Heart left ventricle (tissue), 16 donors: ENCODE measurements around the gene ASB17. TPM values are rescaled to one million over a fixed set of nuclear protein-coding genes. Genes with fewer than 3 reads are reported as not detected.
"Not testable (repeated sequence)": the region's sequence is repeated elsewhere in the genome, so short reads cannot be mapped to it uniquely, and the experiment has no call there.

Source experiments
- ATAC-seq, 4 donors: fragments of 200-7000 bp; cut with Tn5 transposase; one replicate each; pipeline ENCODE4 v1.9.1; 2020 to 2022; ENCODE audit warnings: moderate library complexity in 4 of 4, mild to moderate bottlenecking in 3 of 4, moderate number of reproducible peaks in 1 of 4
- DNase-seq, 5 donors: peaks; one replicate each; pipeline ENCODE4 v3.0.0-alpha.2; 2020
- H3K27ac ChIP-seq, 12 donors: fragments of 200-600 bp; sonication (generic) in 4 of 12; one replicate each; pipeline versions ENCODE4 v1.5.0 to v1.8.0; 2016 to 2022; ENCODE audit warnings: mild to moderate bottlenecking in 2 of 12
- H3K27me3 ChIP-seq, 9 donors: fragments of 200-600 bp; sonication (generic) in 2 of 9; one replicate each; pipeline versions ENCODE4 v1.5.1 to v1.8.0; 2016 to 2022; ENCODE audit warnings: mild to moderate bottlenecking in 3 of 9
- H3K36me3 ChIP-seq, 9 donors: fragments of 200-600 bp; sonication (generic) in 2 of 9; one replicate each; pipeline versions ENCODE4 v1.5.0 to v1.8.0; 2018 to 2022; ENCODE audit warnings: mild to moderate bottlenecking in 2 of 9
- H3K4me1 ChIP-seq, 12 donors: fragments of 200-600 bp; sonication (generic) in 4 of 12; one replicate each; pipeline versions ENCODE4 v1.5.0 to v1.8.0; 2016 to 2022; ENCODE audit warnings: mild to moderate bottlenecking in 3 of 12
- H3K4me3 ChIP-seq, 12 donors: fragments of 200-600 bp; sonication (generic) in 4 of 12; one replicate each; pipeline versions ENCODE4 v1.5.0 to v1.8.0; 2017 to 2022; ENCODE audit warnings: mild to moderate bottlenecking in 9 of 12, moderate library complexity in 4 of 12
- H3K9me3 ChIP-seq, 12 donors: fragments of 200-600 bp; sonication (generic) in 4 of 12; one replicate each; pipeline versions ENCODE4 v1.5.0 to v1.8.0; 2016 to 2022; ENCODE audit warnings: mild to moderate bottlenecking in 1 of 12
- POLR2A ChIP-seq, 2 donors: fragments of 450-650 bp; IDR thresholded peaks; one replicate each; pipeline ENCODE4 v1.6.1; 2017; ENCODE audit warnings: antibody characterized with exemption in 2 of 2, mild to moderate bottlenecking in 2 of 2, moderate library complexity in 2 of 2
- WGBS, 4 donors: extraction: QIAGEN DNeasy Blood & Tissue Kit in 2 of 4; methylation state at CpG; one replicate each; pipeline versions ENCODE4 v1.1.5 to v1.1.7; 2013 to 2018; 5-methylcytosine and 5-hydroxymethylcytosine counted together
- intact Hi-C, 10 donors: fragments of 100-400 bp; cut with DNase I; formaldehyde crosslinking; loops; one replicate each; pipeline versions ENCODE4 v1.11.1 to v1.14.2; 2022
- polyA plus RNA-seq, 2 donors: library from polyadenylated mRNA; stranded (reverse); fragments of 200-250 nt; gene quantifications; one replicate each; pipeline ENCODE4 v1.2.3, GENCODE V29; 2013
- total RNA-seq, 9 donors: library from RNA; depleted of rRNA in 2 of 9; stranded (reverse); fragments of >200 nt in 2 of 9; fragmentation: NEBNext Ultra II Directional in 3 of 9; extraction: Animal tissue kit (Norgen Biotek cat#: 25700) in 3 of 9; gene quantifications; one replicate each; pipeline versions ENCODE4 v1.1.0 to v1.2.4, GENCODE V29; 2016 to 2023
- TF ChIP-seq, protein P1 (sequence below), 12 donors: fragments of 200-600 bp; sonication (generic) in 4 of 12; IDR thresholded peaks; one replicate each; pipeline versions ENCODE4 v1.5.0 to v1.8.0; 2018 to 2022; ENCODE audit warnings: antibody characterized with exemption in 12 of 12, mild to moderate bottlenecking in 5 of 12
- donor health status: ischemic (EF 13 %, LVEDD 7.1; RV severe dilation, severe dysfunction).
- donor health status: healthy with polysubstance abuse.
- donor health status: DM: no; HTN: yes; CAD: no.
- donor health status: DM: no; HTN: no; CAD: no.
- donor health status: ischemic (EF 25% LVEDD 6.9; RV normal size, moderate dysfunction).
- donor health status: ischemic (EF 25% LVEDD 5.7; RV mildly dilated, moderate dysfunction).
- donor health status: healthy.
- donor health status: DM: yes; HTN: yes; CAD: no.
- donor health status: ischemic (EF 35%, LVEDD 5.7; RV mildly dilated, moderate dysfunction).
- donor health status: nonischemic (EF 11% LVEDD 7.7; RV severe dilation, severe dysfunction).
- donor health status: DM: yes; HTN: yes; CAD: no.
- donor health status: PGD.
- donor health status: ischemic (EF 29% LVEDD 5.4; RV normal size, mild dysfunction).
- donor health status: nonischemic (EF 23%, LVEDD 6.1; RV moderate dilation, normal function).

Gene ASB17
- total and polyA plus RNA-seq, 11 donors, result not detected

DNA sequence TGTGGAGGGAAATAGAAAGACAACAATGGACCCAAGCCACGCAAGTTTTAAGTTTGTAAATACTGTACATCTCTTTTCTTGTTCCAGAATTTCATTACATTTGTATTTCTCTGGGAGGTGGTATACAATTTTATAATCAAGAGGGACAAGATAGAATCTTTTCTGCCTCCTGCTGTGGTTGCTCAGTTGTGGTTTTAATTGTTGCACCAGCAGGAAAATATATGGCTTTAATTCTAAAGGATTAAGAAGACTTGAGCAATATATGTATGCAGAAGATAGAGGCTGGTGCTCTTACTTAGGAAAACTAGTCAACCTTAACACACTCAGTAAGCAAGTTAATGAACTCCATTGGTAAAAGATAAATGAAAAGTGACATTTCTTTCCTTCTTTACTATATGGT, 19.8 kb upstream of the ASB17 start:
- no peaks in the 10 kb centered on the region for H3K9me3 ChIP-seq
- intact Hi-C loops, result no loop called here
- DNase-seq (no peak), ATAC-seq (no peak)
- no peak overlapping the region for H3K27ac ChIP-seq
- TF ChIP-seq, protein P1, sequence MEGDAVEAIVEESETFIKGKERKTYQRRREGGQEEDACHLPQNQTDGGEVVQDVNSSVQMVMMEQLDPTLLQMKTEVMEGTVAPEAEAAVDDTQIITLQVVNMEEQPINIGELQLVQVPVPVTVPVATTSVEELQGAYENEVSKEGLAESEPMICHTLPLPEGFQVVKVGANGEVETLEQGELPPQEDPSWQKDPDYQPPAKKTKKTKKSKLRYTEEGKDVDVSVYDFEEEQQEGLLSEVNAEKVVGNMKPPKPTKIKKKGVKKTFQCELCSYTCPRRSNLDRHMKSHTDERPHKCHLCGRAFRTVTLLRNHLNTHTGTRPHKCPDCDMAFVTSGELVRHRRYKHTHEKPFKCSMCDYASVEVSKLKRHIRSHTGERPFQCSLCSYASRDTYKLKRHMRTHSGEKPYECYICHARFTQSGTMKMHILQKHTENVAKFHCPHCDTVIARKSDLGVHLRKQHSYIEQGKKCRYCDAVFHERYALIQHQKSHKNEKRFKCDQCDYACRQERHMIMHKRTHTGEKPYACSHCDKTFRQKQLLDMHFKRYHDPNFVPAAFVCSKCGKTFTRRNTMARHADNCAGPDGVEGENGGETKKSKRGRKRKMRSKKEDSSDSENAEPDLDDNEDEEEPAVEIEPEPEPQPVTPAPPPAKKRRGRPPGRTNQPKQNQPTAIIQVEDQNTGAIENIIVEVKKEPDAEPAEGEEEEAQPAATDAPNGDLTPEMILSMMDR (IDR thresholded peaks at IDR 0.05), result no peak
- TF ChIP-seq POLR2A (IDR thresholded peaks at IDR 0.05), result no peak
- H3K4me1 ChIP-seq, result no peaks in the 10 kb centered on the region
- no peak overlapping the region for H3K4me3 ChIP-seq
- no peaks in the 10 kb centered on the region for H3K36me3 ChIP-seq
- WGBS, 4 donors, result 78 to 84% (median 80%) methylated on average over 1 of the region's 1 CpG
- H3K27me3 ChIP-seq, result no peaks in the 10 kb centered on the region

DNA sequence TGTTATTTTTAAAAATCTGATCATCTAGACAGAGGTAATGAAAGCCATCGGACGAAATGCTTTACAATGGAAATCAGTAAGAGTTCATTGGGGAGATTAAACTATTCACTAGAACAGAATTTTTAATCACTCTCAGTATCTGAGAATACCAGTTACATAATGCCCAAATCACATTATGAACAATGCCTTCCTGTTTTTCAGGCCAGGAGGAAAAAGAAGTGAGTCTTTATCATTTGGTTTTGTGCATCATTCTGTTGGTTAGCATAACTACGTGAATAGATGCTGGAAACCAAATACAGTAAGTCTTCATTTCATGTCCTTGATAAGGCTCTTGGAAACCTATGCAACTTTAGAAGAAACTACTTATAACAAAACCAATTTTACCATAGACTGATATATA, 18.0 kb upstream of the ASB17 start:
- DNase-seq (no peak), ATAC-seq (no peak)
- intact Hi-C loops, result no loop called here
- Histone ChIP-seq H3K36me3 (no peaks in the 10 kb centered on the region), H3K9me3 (peaks cover 0 to 13% (median 0%) of the 10 kb centered on the region in 12 donors), H3K4me1 (no peaks in the 10 kb centered on the region), H3K27me3 (no peaks in the 10 kb centered on the region), H3K4me3 (no peak overlapping the region), H3K27ac (no peak overlapping the region)
- WGBS, 4 donors, result 80 to 89% (median 84%) methylated on average over 3 of the region's 3 CpGs
- TF ChIP-seq POLR2A (IDR thresholded peaks at IDR 0.05), result no peak
- TF ChIP-seq, protein P1 (IDR thresholded peaks at IDR 0.05), result no peak

DNA sequence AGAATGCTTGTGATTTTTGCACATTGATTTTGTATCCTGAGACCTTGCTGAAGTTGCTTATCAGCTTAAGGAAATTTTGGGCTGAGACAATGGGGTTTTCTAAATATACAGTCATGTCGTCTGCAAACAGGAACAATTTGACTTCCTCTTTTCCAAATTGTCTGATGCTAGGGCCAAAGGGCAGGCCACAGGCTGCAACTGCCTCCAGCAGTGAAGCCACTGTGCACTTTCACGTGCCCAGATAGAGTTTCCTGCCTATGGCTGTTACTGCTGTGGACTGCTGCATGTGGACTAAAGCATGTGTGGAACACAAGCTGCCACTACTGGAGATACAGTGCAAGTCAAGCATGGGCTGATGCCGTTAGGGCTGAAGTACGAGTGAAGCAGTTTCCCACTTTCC, 10.8 kb upstream of the ASB17 start:
- peaks cover 0 to 25% (median 0%) of the 10 kb centered on the region in 12 donors for H3K9me3 ChIP-seq
- H3K27me3 ChIP-seq, H3K36me3 ChIP-seq, H3K4me3 ChIP-seq, ATAC-seq, intact Hi-C loops, H3K27ac ChIP-seq, H3K4me1 ChIP-seq: not testable (repeated sequence)
- 33 to 58% (median 45%) methylated on average over 3 to 4 of the region's 4 CpGs for WGBS, 4 donors
- peak in 1 of 5 donors; percentile 24 for DNase-seq

DNA sequence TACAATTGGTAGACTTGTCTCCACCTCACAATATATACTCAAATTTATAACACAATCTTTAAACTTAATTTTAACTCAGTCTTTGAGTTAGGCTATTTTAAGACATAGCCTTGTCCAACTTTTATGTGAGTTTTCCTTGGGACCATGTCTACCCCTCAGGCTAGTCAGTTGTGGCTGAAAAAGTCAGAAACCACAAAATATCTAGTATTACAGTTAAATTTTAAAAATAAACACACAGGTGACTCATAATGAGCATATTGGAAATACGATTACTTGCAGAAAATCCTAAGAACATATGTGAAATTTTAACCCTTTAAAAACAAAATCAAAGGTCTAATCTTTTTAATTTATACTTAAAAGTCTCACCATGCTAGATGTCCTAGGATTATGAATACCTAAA, 4.8 kb upstream of the ASB17 start:
- intact Hi-C loops, result no loop called here

DNA sequence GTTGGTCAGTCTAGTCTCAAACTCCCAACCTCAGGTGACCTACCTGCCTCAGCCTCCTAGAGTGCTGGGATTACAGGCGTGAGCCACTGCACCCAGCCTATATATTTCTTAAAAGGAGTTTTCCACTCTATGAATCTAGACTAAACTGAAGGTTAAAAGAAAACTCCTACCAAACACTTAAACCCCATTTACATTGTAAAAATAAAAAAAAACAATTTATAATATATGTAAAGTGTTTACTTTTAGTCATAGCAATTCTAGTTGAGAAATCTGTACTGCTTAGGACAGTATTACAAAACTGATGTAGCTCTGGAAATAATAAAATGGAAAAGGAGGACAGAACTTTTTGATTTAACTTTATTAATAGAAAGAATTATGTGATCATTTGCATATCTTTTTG, 9.5 kb downstream of the ASB17 start:
- TF ChIP-seq POLR2A (IDR thresholded peaks at IDR 0.05), result no peak
- TF ChIP-seq, protein P1 (IDR thresholded peaks at IDR 0.05), result no peak
- intact Hi-C loops, result no loop called here
- 84 to 96% (median 88%) methylated on average over 1 of the region's 1 CpG for WGBS, 4 donors

More for the DNA sequence above, 4.8 kb upstream of the ASB17 start:
- no peaks in the 10 kb centered on the region for H3K36me3 ChIP-seq
- H3K4me3 ChIP-seq, result no peak overlapping the region
- TF ChIP-seq, protein P1 (IDR thresholded peaks at IDR 0.05), result no peak
- no peak for TF ChIP-seq POLR2A (IDR thresholded peaks at IDR 0.05)
- peaks cover 0 to 9% (median 0%) of the 10 kb centered on the region in 12 donors for H3K9me3 ChIP-seq
- 35 to 47% (median 42%) methylated on average over 1 of the region's 1 CpG for WGBS, 4 donors
- no peaks in the 10 kb centered on the region for H3K27me3 ChIP-seq
- no peaks in the 10 kb centered on the region for H3K4me1 ChIP-seq
- ATAC-seq, result no peak
- H3K27ac ChIP-seq, result no peak overlapping the region
- DNase-seq, result no peak

More for the DNA sequence above, 9.5 kb downstream of the ASB17 start:
- no peaks in the 10 kb centered on the region for H3K27me3 ChIP-seq
- ATAC-seq (no peak), DNase-seq (no peak)
- H3K27ac ChIP-seq, result no peak overlapping the region
- no peaks in the 10 kb centered on the region for H3K9me3 ChIP-seq
- H3K4me3 ChIP-seq, result no peak overlapping the region
- no peaks in the 10 kb centered on the region for H3K36me3 ChIP-seq
- H3K4me1 ChIP-seq, result no peaks in the 10 kb centered on the region
